HG03039 (cell line): ENCODE measurements around the gene WDR88.
"Not testable (repeated sequence)": the region's sequence is repeated elsewhere in the genome, so short reads cannot be mapped to it uniquely, and the experiment has no call there.

Source experiments
- ATAC-seq: cut with Tn5 transposase; IDR thresholded peaks from one replicate; pipeline ENCODE4 v1.9.1; 2021; ENCODE audit warnings: mild to moderate bottlenecking, moderate library complexity; ENCODE audit not compliant: unreplicated experiment

Gene WDR88

GRCh38 chr19:33168528-33168927 lies 36.6 kb downstream of the WDR88 start:
- no peak for ATAC-seq

DNA sequence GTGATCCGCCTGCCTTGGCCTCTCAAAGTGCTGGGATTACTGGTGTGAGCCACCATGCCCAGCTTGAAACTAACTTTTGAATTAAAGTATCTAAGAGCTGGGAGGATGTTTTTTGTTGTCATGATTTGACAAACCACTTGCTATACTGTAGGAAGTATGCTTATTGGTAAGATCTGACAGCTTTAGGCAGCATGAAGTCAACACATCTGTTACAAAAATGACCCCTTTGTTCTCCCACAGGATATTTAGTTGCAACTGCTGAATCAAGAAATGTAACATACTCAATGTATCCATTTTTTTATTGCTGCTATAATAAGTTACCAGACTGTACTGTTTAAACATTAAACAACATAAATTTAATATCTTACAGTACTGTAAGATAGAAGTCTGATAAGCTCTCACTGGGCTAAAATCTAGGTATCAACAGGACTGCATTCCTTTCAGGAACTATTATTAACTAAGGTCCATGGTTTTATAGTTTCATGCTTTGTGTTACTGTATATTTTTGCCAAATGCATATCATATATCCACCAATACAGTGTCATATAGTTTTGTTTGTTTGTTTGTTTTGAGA lies 39.4 kb downstream of the WDR88 start:
- no peak for ATAC-seq

DNA sequence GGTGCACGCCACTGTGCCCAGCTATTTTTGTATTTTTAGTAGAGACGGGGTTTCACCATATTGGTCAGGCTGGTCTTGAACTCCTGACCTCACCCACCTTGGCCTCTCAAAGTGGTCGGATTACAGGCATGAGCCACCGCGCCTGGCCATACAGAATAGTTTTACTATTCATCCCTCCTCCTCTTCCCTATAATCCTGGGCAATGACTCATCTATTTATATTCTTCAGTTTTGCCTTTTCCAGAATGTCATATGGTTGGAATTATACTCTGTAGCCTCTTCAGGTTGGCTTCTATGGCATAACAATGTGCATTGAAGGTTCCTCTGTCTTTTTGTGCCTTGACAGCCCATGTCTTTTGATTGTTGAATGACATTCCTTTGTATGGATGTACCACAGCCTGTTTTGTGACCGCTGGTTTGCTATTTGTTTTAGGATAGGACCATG lies 40.0 kb downstream of the WDR88 start:
- no peak for ATAC-seq

GRCh38 chr19:33174186-33174585 lies 42.3 kb downstream of the WDR88 start:
- ATAC-seq: no peak

DNA sequence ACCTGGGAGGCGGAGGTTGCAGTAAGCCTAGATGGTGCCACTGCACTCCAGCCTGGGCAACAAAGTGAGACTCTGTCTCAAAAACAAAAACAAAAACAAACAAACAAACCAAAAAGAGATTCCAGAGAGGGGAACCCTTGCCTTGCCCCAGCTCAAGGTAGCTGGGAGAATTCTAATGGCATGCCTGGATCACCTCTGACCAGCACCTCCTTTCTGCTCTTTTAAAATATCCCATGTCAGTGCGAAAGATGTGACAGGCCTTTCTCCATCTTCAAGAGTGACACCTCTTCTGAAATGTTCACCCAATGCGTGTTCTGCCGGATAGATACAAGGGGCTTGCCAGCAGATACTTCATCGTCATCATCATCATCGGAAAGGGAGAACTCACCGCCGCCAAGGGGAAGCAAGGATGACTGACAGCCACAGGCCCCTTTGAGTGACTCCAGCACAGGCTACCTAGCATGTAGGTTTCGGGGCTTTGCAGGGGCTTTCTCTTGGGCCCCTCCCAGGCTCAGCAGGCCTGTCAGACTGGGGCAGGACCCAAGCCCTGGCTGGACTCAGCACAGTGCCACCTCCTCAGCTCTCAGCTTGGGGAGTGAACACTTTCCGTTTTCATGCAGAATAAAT lies 43.4 kb downstream of the WDR88 start:
- no peak for ATAC-seq

- no peak for ATAC-seq
These were observed 44.2 kb downstream of the WDR88 start for GRCh38 chr19:33175886-33176669.

GRCh38 chr19:33176670-33177416 lies 44.9 kb downstream of the WDR88 start:
- peak; percentile 77 for ATAC-seq

- peak; percentile 19 for ATAC-seq
These were observed 45.6 kb downstream of the WDR88 start for GRCh38 chr19:33177417-33177979.

DNA sequence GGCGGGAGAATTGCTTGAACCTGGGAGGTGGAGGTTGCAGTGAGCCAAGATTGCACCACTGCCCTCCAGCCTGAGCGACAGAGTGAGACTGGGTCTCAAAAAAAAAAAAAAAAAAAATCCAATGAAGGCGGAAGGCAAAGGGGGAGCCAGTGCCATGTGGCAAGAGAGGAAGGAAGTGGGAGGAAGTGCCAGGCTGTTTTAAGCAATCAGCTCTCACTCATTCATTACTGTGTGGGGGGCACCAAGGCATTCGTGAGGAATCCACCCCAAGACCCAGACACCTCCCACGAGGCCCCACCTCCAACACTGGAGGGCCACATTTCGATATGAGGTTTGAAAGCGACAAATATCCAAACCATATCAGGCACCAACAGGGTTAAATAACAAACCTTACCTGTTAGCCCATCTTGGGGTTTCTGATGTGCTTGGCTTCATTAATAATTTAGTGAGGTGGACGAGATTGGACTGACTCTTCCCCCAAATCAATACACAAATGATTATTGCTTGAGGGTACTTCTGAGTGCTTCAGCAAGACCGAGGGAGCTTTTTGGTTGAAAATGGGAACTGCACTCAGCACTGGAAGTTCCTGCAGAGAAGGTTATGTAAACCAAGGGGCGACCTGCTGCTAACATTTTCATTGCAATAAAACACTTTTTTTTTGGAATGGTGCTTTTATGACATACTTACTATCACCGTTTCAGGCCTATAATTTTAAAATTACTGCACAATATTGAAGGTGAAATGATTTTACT lies 54.7 kb downstream of the WDR88 start:
- ATAC-seq: no peak

GRCh38 chr19:33187183-33187540 lies 55.2 kb downstream of the WDR88 start:
- ATAC-seq: no peak

DNA sequence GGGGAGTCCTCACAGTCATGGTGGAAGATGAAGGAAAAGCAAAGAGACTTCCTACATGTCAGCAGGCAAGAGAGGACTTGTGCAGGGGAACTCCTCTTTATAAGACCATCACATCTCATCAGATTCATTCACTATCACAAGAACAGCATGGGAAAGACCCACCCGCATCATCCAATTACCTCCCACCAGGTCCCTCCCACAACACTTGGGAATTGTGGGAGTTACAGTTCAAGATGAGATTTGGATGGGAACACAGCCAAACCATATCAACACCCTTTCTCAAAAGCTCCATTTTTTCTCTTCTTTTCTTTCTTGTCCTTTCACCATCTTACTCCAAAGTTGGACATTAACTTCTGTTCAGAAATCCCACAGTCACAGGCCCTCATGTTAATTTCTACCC lies 57.5 kb downstream of the WDR88 start:
- no peak for ATAC-seq

GRCh38 chr19:33191092-33191491 lies 59.2 kb downstream of the WDR88 start:
- ATAC-seq: not testable (repeated sequence)

DNA sequence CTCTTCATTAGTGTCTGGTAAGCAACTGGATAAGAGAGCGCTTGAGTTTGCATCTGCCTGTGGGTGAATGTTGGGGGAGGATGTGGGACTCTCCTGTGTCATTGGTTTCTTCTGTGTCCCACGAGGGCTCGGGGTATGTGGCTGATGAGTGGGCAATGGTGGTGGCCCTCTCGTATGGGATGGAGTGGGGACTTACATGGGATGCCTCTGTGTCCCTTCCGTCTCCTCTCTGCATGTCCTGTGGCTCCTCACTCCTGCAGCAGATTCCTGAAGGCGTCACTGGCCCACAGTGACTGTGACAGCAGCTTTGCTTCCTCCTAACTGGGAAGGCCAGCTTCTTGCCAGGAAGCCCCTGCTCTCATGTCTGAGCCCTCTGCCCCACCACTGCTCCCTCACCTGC lies 59.6 kb downstream of the WDR88 start:
- ATAC-seq: no peak

GRCh38 chr19:33192010-33192409 lies 60.1 kb downstream of the WDR88 start:
- no peak for ATAC-seq

DNA sequence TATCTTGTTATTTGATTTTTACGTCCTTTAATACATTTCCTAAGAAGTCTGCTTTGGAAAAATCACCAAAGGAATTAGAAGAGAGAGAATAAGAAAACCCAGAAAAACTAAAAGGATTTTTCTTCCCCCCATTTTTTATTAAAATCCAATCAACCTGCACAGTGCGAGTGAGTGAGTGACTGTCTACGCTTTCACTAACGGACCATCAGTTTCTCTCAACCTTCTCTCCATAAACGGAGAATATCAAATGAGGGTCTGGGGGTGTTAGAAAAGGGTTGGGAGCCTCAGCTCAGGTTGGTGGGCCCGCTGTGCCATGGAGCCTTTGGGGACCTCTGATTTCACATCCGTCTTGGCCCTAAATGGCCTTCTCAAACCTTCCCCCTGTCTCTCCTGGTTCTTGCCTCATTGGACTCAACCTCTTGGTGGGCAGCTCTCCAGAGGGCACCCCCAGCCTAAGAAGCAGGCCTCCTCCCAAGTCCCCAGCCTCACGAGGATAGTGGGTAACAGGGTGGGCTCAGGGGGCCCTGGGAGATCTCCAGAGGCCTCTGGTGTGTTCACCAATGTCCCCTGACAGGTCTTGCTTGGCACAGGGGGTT lies 61.5 kb downstream of the WDR88 start:
- ATAC-seq: no peak

- no peak for ATAC-seq
These were observed 62.0 kb downstream of the WDR88 start, which contains the start of gene LRP3 for GRCh38 chr19:33193865-33194362. LRP3 (plus strand) TSS chr19:33194330; CDS start chr19:33194786, 456 bp downstream.

DNA sequence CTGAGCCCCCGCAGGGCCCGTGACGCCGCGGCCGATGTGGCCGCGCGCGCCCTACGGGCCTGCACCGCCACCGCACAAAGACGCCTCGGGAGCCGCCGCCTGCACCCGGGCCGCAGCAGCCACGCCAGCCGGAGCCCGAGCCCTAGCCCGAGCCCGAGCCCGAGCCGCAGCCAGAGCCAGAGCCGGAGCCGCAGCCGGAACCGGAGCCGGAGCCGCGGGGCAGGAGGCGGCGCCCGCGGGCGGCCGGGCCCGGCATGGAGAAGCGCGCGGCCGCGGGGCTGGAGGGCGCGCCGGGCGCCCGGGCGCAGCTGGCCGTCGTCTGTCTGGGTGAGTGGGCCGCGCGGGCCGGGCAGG lies 62.6 kb downstream of the WDR88 start:
- ATAC-seq: no peak

DNA sequence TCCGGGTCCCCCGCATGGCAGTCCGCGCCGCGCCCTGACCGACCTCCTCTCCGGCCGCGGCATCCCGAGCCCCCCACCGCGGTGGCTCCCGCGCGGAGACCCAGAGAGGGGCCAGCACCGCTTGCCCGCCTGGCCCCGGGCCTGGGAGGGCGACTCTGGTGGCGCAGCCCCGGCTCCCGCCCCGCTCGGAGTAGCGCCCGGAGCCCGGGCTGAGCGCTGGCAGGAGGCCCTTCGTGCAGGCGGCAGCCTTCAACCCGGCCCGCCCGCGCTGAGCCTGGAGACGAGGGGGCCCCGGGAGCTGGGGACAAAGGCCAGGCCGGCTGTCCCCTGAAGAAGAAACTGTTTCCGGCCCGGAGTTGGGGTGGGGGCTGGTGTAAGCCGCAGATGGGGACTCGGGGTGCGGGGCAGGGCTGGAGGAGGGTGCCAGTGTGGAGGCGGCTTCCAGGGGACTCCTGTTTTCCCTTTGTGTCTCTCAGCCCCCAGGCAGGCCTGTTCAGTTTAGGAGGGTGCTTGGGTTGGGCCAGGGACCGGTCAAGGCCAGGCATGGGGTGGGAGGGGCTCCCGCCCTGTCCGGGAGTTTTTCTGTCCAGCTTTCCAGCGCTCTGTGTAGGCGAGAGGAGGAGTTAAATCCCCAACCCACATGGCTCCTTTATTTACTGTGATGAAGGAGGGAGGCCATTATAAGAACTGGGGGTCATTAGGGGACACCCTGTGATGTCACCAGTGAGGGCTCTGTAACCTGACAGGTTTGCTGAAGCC lies 63.2 kb downstream of the WDR88 start:
- ATAC-seq: no peak
